Measurements from ENCODE around the gene RAB3GAP2.
"Not testable (repeated sequence)": the region's sequence is repeated elsewhere in the genome, so short reads cannot be mapped to it uniquely, and the experiment has no call there.

Gene RAB3GAP2

GRCh38 chr1:220222939-220223338 lies 49.3 kb downstream of the RAB3GAP2 start:
- Histone ChIP-seq H3K27ac (replicated peaks) (no peak overlapping the region), H3K4me3 (replicated peaks; ENCODE audit: insufficient read depth, low read length) (no peak overlapping the region), H3K27me3 (ENCODE audit: insufficient read depth, poor library complexity, severe bottlenecking) (no peaks in the 10 kb centered on the region)
- DNase-seq (ENCODE audit: low read depth in 1 of 2, low spot score in 1 of 2), result no peak
- TF ChIP-seq POLR2AphosphoS5 (IDR thresholded peaks at IDR 0.05; ENCODE audit: low read depth), result no peak
- TF ChIP-seq REST (IDR thresholded peaks at IDR 0.05; ENCODE audit: insufficient replicate concordance, low read depth), result no peak
- no peak for TF ChIP-seq SPI1 (IDR thresholded peaks at IDR 0.05; ENCODE audit: borderline replicate concordance, low read depth)
- TF ChIP-seq CTCF (IDR thresholded peaks at IDR 0.05; ENCODE audit: insufficient read depth, low read length), result no peak
- no peak for TF ChIP-seq GABPA (IDR thresholded peaks at IDR 0.05; ENCODE audit: low read depth)

GRCh38 chr1:220221670-220222069 lies 50.6 kb downstream of the RAB3GAP2 start:
- no peaks in the 10 kb centered on the region for H3K27me3 ChIP-seq (ENCODE audit: insufficient read depth, poor library complexity, severe bottlenecking)
- no peak for DNase-seq (ENCODE audit: low read depth in 1 of 2, low spot score in 1 of 2)
- no peak overlapping the region for H3K4me3 ChIP-seq (replicated peaks; ENCODE audit: insufficient read depth, low read length)
- TF ChIP-seq POLR2AphosphoS5 (IDR thresholded peaks at IDR 0.05; ENCODE audit: low read depth), result no peak
- TF ChIP-seq CTCF (IDR thresholded peaks at IDR 0.05; ENCODE audit: insufficient read depth, low read length), result no peak
- no peak for TF ChIP-seq REST (IDR thresholded peaks at IDR 0.05; ENCODE audit: insufficient replicate concordance, low read depth)
- TF ChIP-seq SPI1 (IDR thresholded peaks at IDR 0.05; ENCODE audit: borderline replicate concordance, low read depth), result no peak
- no peak for TF ChIP-seq GABPA (IDR thresholded peaks at IDR 0.05; ENCODE audit: low read depth)
- no peak overlapping the region for H3K27ac ChIP-seq (replicated peaks)

- no peak for DNase-seq (ENCODE audit: low read depth in 1 of 2, low spot score in 1 of 2)
- TF ChIP-seq POLR2AphosphoS5 (IDR thresholded peaks at IDR 0.05; ENCODE audit: low read depth) (no peak), GABPA (IDR thresholded peaks at IDR 0.05; ENCODE audit: low read depth) (no peak), CTCF (IDR thresholded peaks at IDR 0.05; ENCODE audit: insufficient read depth, low read length) (no peak), REST (IDR thresholded peaks at IDR 0.05; ENCODE audit: insufficient replicate concordance, low read depth) (no peak), SPI1 (IDR thresholded peaks at IDR 0.05; ENCODE audit: borderline replicate concordance, low read depth) (no peak)
- Histone ChIP-seq H3K27ac (replicated peaks) (no peak overlapping the region), H3K4me3 (replicated peaks; ENCODE audit: insufficient read depth, low read length) (no peak overlapping the region), H3K27me3 (ENCODE audit: insufficient read depth, poor library complexity, severe bottlenecking) (no peaks in the 10 kb centered on the region)
Measured at GRCh38 chr1:220221269-220221668, 51.0 kb downstream of the RAB3GAP2 start.

- not testable (repeated sequence) for H3K4me3 ChIP-seq (replicated peaks; ENCODE audit: insufficient read depth, low read length); H3K27ac ChIP-seq (replicated peaks); H3K27me3 ChIP-seq (ENCODE audit: insufficient read depth, poor library complexity, severe bottlenecking); DNase-seq (ENCODE audit: low read depth in 1 of 2, low spot score in 1 of 2)
Measured at GRCh38 chr1:220220699-220221040, 51.6 kb downstream of the RAB3GAP2 start.
